ENCODE measurements around the gene MUC5B.
"Not testable (repeated sequence)": the region's sequence is repeated elsewhere in the genome, so short reads cannot be mapped to it uniquely, and the experiment has no call there.

The MUC5B gene

DNA sequence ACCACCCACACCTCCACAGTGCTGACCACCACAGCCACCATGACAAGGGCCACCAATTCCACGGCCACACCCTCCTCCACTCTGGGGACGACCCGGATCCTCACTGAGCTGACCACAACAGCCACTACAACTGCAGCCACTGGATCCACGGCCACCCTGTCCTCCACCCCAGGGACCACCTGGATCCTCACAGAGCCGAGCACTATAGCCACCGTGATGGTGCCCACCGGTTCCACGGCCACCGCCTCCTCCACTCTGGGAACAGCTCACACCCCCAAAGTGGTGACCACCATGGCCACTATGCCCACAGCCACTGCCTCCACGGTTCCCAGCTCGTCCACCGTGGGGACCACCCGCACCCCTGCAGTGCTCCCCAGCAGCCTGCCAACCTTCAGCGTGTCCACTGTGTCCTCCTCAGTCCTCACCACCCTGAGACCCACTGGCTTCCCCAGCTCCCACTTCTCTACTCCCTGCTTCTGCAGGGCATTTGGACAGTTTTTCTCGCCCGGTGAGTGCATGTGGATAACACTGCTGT is 28.4 kb downstream of the MUC5B start:
- no peak for DNase-seq

- DNase-seq: no peak
Observed at GRCh38 chr11:1252371-1253102, 29.7 kb downstream of the MUC5B start.

- no peak for DNase-seq
Observed at GRCh38 chr11:1253103-1253485, 30.2 kb downstream of the MUC5B start.

DNA sequence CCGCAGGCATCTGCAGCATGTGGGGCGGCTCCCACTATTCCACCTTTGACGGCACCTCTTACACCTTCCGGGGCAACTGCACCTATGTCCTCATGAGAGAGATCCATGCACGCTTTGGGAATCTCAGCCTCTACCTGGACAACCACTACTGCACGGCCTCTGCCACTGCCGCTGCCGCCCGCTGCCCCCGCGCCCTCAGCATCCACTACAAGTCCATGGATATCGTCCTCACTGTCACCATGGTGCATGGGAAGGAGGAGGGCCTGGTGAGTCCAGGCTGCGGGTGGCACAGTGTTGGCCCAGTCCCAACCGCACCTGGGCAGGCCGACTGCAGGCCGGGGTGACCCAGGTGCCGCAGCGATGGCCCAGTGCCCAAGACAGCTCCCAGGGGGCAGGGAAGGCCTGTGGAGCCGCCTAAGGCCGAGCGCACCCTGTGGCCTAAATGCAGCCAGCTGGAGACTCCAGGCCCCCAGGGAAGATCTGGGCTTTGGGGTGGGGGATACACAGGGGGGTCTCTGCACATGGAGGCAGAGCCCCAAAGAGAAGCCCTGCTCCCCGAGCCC is 31.3 kb downstream of the MUC5B start:
- DNase-seq: no peak

DNA sequence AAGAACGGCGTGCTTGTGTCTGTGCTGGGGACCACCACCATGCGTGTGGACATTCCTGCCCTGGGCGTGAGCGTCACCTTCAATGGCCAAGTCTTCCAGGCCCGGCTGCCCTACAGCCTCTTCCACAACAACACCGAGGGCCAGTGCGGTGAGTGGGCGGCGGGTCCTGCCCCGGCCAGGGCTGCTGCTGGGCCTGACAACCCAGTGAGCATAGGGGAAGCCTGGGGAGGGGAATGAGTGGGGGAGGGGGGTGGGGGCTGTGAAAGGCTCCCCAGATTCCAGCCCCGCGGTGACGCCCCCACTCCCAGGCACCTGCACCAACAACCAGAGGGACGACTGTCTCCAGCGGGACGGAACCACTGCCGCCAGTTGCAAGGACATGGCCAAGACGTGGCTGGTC is 31.9 kb downstream of the MUC5B start:
- no peak for DNase-seq

GRCh38 chr11:1255151-1255550 is 32.3 kb downstream of the MUC5B start:
- DNase-seq: no peak

- DNase-seq: no peak
Observed at GRCh38 chr11:1256257-1257045, 33.6 kb downstream of the MUC5B start.

- DNase-seq: no peak
Observed at GRCh38 chr11:1257366-1257765, 34.5 kb downstream of the MUC5B start.

DNA sequence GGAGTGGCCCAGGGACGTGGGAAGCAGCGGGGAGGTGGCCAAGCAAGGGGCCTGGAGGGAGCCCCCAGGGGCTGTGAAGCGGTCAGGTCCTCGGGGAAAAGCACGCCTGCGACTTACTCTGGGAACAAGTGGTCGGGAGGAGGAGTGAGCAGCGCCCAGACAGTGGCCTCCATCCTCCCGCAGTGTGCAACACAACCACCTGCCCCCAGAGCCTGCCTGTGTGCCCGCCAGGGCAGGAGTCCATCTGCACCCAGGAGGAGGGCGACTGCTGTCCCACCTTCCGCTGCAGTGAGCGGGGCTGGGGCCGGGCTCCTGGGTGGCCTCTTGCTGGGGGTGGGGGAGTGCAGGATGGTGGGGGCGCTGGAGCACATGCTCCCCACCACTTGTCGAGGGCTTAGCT is 35.0 kb downstream of the MUC5B start:
- no peak for DNase-seq

- DNase-seq: no peak
Observed at GRCh38 chr11:1258401-1259075, 35.7 kb downstream of the MUC5B start.

DNA sequence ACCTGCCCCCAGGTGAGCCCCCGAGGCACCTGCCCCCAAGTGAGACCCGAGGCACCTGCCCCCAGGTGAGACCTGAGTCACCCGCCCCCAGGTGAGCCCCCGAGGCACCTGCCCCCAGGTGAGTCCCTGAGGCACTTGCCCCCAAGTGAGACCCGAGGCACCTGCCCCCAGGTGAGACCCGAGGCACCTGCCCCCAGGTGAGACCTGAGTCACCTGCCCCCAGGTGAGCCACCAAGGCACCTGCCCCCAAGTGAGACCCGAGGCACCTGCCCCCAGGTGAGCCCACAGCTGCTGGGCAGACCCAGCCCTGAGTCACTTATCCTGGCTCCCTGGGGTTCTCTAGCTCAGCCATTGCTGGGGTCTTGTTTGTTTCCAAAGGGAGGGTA is 36.2 kb downstream of the MUC5B start:
- DNase-seq: no peak

GRCh38 chr11:1259561-1259960 is 36.7 kb downstream of the MUC5B start:
- DNase-seq: no peak

DNA sequence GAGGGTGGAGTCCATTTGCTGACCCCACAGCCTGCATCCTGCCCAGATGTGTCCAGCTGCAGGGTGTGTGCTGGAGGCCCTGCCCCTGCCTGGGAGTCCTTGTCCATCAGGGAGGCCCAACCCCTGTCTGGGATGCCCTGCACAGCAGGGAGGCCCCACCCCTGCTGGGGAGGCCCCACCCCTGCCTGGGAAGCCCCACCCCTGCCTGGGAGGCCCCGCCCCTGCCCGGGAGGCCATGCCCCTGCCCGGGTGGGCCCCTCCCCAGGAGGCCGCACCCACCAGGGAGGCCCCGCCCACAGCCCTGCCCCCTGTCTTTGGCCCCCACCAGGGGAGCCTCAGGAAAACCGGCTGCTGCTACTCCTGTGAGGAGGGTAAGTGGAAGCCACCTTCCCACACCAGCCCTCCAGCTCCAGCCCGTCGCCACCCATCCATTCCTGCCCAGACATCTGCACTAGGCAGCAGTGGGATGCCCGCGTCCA is 37.2 kb downstream of the MUC5B start:
- no peak for DNase-seq

GRCh38 chr11:1260620-1261019 is 37.8 kb downstream of the MUC5B start:
- no peak for DNase-seq

- DNase-seq: no peak
Observed at GRCh38 chr11:1261241-1262071, 38.6 kb downstream of the MUC5B start.

DNA sequence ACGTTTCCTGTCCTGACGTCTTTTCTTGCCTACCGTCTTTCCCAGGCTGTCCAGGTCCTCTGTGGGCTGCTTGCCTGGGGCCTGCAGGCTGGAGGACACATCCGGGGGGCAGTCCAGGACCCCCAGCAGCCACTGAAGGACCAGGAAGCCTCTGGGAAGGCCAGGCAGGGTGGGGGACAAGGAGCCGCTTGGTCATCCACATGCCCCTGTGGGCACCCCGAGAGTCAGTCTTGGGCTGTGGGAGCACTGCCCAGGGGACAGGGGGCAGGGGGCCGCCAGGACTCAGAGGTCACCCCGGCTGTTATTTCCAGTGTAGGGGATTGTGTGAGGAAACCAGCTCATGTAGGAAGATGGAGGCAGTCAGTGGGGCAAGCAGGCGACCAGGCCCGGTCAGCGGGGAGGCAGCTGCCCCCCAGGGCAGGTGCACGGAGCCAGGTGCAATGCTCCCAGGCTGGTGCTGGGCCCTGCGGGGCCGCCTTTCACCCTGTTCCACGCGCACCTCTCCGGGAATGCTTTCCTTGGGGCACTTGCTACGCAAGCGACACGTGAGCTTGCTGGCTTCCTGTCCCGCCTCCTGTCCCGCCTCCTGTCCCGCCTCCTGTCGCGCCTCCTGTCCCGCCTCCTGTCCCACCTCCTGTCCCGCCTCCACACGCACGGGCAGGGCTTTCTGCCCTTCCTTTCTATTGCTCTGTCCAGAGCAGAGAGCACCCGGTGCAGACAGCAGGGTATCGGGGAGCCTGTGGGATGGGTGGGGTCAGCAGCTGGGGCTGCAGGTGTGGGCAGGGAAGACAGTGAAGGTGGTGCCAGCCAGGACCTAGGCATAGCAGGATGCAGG is 39.5 kb downstream of the MUC5B start:
- peak; percentile 34 to 76 for DNase-seq

GRCh38 chr11:1263010-1263409 is 40.1 kb downstream of the MUC5B start:
- no peak for DNase-seq

GRCh38 chr11:1264444-1264843 is 41.6 kb downstream of the MUC5B start:
- peak; percentile 27 to 67 for DNase-seq

DNA sequence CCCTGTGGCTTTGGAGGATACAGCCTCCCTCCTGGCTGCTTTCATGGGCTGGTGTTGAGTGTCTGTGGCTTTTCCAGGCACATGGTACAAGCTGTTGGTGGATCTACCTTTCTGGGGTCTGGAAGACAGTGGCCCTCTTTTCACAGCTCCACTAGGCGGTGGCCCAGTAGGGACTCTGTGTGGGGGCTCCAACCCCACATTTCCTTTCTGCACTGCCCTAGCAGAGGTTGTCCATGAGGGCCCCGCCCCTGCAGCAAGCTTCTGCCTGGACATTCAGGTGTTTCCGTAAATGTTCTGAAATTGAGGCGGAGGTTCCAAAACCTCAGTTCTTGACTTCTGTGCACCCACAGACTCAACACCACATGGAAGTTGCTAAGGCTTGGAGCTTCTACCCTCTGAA is 42.6 kb downstream of the MUC5B start:
- DNase-seq: not testable (repeated sequence)

GRCh38 chr11:1266976-1267375 is 44.1 kb downstream of the MUC5B start:
- not testable (repeated sequence) for DNase-seq

DNA sequence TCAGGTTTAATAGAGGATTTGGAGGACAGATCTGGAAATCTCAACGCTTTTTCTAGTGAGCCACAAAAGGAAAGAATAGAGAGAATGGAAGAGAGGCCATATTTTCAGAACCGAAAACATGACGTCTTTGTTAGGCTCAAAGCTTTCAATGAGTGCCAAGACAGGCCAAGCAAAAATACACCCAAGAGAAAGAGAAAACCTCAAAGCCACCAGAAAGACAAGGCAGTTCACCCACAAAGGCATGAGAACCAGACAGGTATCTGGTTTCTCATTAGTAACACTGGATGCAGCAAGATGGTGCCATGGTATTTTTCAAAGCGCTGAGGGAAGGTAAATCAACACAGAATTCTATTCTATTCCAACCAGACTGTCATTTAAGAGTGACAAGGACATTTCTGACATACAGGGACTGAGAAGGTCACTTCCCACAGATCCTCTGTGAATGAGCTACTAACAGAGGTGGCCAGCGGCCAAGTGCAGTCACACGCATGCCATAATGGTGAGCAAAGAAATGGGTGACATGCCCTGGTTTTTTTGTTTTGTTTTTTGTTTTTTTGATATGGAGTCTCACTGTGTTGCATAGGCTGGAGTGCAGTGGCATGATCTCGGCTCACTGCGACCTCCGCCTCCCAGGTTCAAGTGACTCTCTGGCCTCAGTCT is 44.7 kb downstream of the MUC5B start:
- no peak for DNase-seq
